Tibial nerve (tissue), 4 donors: ENCODE measurements around the gene RBM45.

Experiments
- CTCF ChIP-seq, 5 experiments: fragments of 200-600 bp in 3 of 5; fragments of 450-650 bp in 2 of 5; sonication (generic) in 3 of 5; IDR thresholded peaks; one replicate each; pipeline ENCODE4 v1.5.1; 2016 to 2019; ENCODE audit warnings: antibody characterized with exemption in 5 of 5, mild to moderate bottlenecking in 3 of 5, moderate library complexity in 2 of 5
- EP300 ChIP-seq, 2 donors: sonication (generic); formaldehyde crosslinking; IDR thresholded peaks; one replicate each; pipeline ENCODE4 v1.6.1; 2017; ENCODE audit warnings: antibody characterized with exemption in 2 of 2, mild to moderate bottlenecking in 1 of 2
- POLR2A ChIP-seq, 2 donors: fragments of 450-650 bp; IDR thresholded peaks; one replicate each; pipeline ENCODE4 v1.6.1; 2017; ENCODE audit warnings: antibody characterized with exemption in 2 of 2, mild to moderate bottlenecking in 2 of 2, moderate library complexity in 2 of 2

GRCh38 chr2:178072383-178073301 lies 39.6 kb upstream of the RBM45 start, which contains the start of gene PDE11A:
- TF ChIP-seq CTCF (IDR thresholded peaks at IDR 0.05) (no peak), POLR2A (IDR thresholded peaks at IDR 0.05) (no peak), EP300 (IDR thresholded peaks at IDR 0.05) (no peak)
